ENCODE measurements around the gene MAML3. TPM values are rescaled to one million over a fixed set of nuclear protein-coding genes. Genes with fewer than 3 reads are reported as not detected.

The MAML3 gene
- total RNA-seq, 2 experiments from 2014 or later = 2.0 to 2.4 TPM

DNA sequence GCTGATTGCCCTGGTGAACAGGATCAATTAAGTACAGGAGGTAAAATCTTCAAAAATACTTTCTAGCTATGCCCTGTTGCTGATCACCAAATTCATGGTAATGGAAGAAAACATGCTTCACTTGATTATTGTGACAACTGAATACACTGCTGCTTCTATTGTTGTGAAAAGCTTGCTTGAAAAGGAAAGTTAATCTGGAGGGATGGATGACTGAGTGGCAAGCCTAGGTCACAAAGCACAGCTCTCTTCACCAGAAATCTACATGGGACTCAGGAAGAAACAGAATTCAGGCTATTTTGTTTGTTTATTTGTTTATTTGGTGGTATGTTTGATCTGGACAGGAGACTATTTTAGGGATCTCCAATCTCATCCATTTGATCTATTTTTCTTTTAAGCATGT is 306.4 kb downstream of the MAML3 start:
- no peak overlapping the region for H3K4me3 Mint-ChIP-seq
- ChIA-PET CTCF (interaction anchor here (1.2 kb wide), 1 partner anchor 98 kb away, joined by 3 read pairs; no protein-coding TSS in a partner anchor), POLR2A (interaction anchor here (1.1 kb wide), 1 partner anchor 98 kb away, joined by 3 read pairs; no protein-coding TSS in a partner anchor)
- DNase-seq (no peak), ATAC-seq (no peak)
- H3K4me1 Mint-ChIP-seq (ENCODE audit: low read depth) = peaks cover 3% of the 10 kb centered on the region
- TF ChIP-seq, protein P1, sequence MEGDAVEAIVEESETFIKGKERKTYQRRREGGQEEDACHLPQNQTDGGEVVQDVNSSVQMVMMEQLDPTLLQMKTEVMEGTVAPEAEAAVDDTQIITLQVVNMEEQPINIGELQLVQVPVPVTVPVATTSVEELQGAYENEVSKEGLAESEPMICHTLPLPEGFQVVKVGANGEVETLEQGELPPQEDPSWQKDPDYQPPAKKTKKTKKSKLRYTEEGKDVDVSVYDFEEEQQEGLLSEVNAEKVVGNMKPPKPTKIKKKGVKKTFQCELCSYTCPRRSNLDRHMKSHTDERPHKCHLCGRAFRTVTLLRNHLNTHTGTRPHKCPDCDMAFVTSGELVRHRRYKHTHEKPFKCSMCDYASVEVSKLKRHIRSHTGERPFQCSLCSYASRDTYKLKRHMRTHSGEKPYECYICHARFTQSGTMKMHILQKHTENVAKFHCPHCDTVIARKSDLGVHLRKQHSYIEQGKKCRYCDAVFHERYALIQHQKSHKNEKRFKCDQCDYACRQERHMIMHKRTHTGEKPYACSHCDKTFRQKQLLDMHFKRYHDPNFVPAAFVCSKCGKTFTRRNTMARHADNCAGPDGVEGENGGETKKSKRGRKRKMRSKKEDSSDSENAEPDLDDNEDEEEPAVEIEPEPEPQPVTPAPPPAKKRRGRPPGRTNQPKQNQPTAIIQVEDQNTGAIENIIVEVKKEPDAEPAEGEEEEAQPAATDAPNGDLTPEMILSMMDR (IDR thresholded peaks at IDR 0.05) = no peak
- no peaks in the 10 kb centered on the region for H3K36me3 Mint-ChIP-seq (ENCODE audit: low read depth)
- H3K27ac Mint-ChIP-seq = no peak overlapping the region
- intact Hi-C loops (cut with micrococcal nuclease) = no loop called here
- no peaks in the 10 kb centered on the region for H3K27me3 Mint-ChIP-seq
- no peaks in the 10 kb centered on the region for H3K9me3 Mint-ChIP-seq

DNA sequence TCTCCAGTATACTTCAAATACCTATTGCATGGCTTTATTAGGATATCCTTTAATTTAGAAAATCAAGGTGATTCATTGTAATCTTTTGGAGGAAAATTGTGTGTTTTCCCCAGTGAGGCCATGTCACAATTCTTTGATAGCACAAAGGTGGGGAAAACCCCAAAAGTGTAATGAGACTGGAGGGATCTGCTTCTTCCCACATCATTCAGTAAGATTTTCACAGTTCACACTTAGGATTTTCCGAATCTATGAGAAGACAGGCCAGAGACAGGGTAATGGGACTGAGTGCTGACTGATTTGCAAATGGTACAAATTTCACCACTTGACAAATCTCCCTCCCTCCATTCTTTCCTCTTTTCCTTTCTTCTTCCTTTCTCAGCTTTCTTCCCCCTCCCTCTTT is 307.2 kb downstream of the MAML3 start:
- no peaks in the 10 kb centered on the region for H3K27me3 Mint-ChIP-seq
- no peak overlapping the region for H3K4me3 Mint-ChIP-seq
- ChIA-PET POLR2A (no interaction called here), CTCF (no interaction called here)
- intact Hi-C loops (cut with micrococcal nuclease) = no loop called here
- peaks cover 3% of the 10 kb centered on the region for H3K4me1 Mint-ChIP-seq (ENCODE audit: low read depth)
- no peak overlapping the region for H3K27ac Mint-ChIP-seq
- TF ChIP-seq, protein P1 (IDR thresholded peaks at IDR 0.05) = no peak
- ATAC-seq (no peak), DNase-seq (no peak)
- H3K36me3 Mint-ChIP-seq (ENCODE audit: low read depth) = no peaks in the 10 kb centered on the region
- H3K9me3 Mint-ChIP-seq = no peaks in the 10 kb centered on the region

DNA sequence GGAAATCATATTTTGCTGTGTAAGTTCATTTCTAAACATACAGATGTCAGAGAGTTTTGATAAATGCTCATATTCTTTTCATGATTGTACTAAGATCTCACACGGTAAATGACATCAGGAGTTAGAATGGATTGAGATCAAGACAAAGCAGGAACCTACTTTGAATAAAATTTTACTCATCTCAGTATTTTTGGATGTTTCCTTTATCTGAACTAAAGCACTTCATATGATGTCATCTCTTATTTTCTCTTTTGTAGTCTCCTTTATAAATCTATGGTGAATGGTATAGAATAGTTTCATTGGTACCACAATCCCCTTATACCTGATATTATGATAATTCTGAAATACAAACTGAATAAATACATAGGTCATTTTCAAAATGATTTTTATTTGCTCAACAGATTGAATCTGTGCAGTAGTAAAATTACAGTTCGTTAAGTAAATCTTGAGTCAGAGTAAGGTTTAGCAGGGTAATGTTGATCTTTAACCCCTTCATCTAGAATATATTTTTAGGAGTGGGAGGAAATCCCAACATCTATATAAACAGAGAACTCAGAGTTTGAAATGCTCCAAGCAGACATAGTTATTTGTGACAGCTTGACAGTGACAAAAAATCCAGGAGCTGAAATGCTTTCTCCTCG is 308.4 kb downstream of the MAML3 start:
- intact Hi-C loops (cut with micrococcal nuclease) = no loop called here

DNA sequence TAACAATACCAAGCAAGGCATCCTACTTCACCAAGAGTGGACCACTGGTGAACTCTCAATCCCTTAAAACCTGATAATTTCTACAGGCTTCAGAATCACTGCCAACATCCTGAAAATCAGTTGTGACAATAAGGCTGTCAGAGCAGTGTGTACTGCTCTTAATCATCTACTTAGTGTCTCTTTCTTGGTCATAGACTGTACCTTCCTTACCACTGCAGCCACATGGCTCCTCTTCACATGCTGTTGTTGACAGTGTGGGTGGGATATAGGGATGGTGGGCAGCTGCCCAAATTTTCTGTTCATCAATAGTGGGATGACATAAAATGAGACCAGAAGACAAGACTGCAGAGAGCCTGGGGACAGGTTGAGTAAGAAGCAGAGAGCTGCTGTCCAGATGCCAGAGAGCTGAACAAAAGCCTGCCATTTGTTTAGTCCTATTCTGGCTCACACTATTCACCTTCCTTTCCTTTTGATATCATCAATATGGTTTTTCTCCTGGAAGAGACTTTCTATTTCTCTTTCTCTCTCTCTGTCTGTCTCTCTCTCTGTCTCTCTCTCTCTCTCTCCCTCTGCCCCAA is 309.4 kb downstream of the MAML3 start:
- H3K4me1 Mint-ChIP-seq (ENCODE audit: low read depth) = peaks cover 3% of the 10 kb centered on the region
- H3K27me3 Mint-ChIP-seq = no peaks in the 10 kb centered on the region
- TF ChIP-seq, protein P1 (IDR thresholded peaks at IDR 0.05) = no peak
- no peak overlapping the region for H3K4me3 Mint-ChIP-seq
- no peak overlapping the region for H3K27ac Mint-ChIP-seq
- H3K36me3 Mint-ChIP-seq (ENCODE audit: low read depth) = no peaks in the 10 kb centered on the region
- no peaks in the 10 kb centered on the region for H3K9me3 Mint-ChIP-seq
- ChIA-PET CTCF (no interaction called here), POLR2A (no interaction called here)
- DNase-seq = no peak
- no peak for ATAC-seq
- intact Hi-C loops (cut with micrococcal nuclease) = no loop called here

More for the DNA sequence above, 308.4 kb downstream of the MAML3 start:
- peaks cover 3% of the 10 kb centered on the region for H3K4me1 Mint-ChIP-seq (ENCODE audit: low read depth)
- no peak overlapping the region for H3K27ac Mint-ChIP-seq
- H3K36me3 Mint-ChIP-seq (ENCODE audit: low read depth) = no peaks in the 10 kb centered on the region
- no peak for DNase-seq
- no peak overlapping the region for H3K4me3 Mint-ChIP-seq
- H3K9me3 Mint-ChIP-seq = no peaks in the 10 kb centered on the region
- no peaks in the 10 kb centered on the region for H3K27me3 Mint-ChIP-seq
- no peak for ATAC-seq
- ChIA-PET POLR2A (no interaction called here), CTCF (no interaction called here)
- TF ChIP-seq, protein P1 (IDR thresholded peaks at IDR 0.05) = no peak

DNA sequence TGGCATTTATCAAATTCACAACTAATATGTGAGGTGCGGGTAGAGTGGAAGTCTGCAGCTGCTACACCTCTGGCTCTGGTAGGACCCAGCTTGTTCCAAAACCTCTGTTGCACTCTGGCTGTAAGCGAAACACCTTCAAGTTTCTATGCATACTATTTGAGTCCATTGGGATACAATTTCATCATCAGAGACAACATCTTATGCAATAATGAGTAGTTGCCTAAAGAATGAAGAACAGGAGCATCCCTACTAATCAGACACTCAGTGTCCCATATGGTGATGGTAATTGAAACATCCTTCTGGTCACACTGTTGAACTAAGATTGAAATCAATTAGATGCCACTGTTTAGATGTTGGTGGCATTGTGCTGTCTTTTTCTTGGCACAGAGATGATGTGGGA is 309.9 kb downstream of the MAML3 start:
- Mint-ChIP-seq H3K9me3 (no peaks in the 10 kb centered on the region), H3K4me1 (ENCODE audit: low read depth) (peaks cover 3% of the 10 kb centered on the region), H3K27ac (no peak overlapping the region), H3K27me3 (no peaks in the 10 kb centered on the region), H3K36me3 (ENCODE audit: low read depth) (no peaks in the 10 kb centered on the region), H3K4me3 (no peak overlapping the region)
- TF ChIP-seq, protein P1 (IDR thresholded peaks at IDR 0.05) = no peak
- ChIA-PET POLR2A (no interaction called here), CTCF (no interaction called here)
- no peak for ATAC-seq
- intact Hi-C loops (cut with micrococcal nuclease) = no loop called here
- no peak for DNase-seq

Data from activated CD8-positive, alpha-beta T cell treated with anti-CD3 and anti-CD28 coated beads for 36 hours (primary cell).